SU-DHL-6 (cell line): ENCODE data around the gene EML1.

Source experiments
- H2AFZ ChIP-seq: fragments of 200-600 bp; sonication (generic); 2 replicates; pipeline ENCODE4 v1.6.1; 2014; ENCODE audit warnings: low read depth, mild to moderate bottlenecking, moderate library complexity, mixed read lengths, antibody characterized with exemption, low read length; ENCODE audit not compliant: severe bottlenecking
- H3F3A ChIP-seq: fragments of 200-600 bp; shearing (Covaris generic); 2 replicates; pipeline ENCODE4 v1.6.0; 2016; ENCODE audit warnings: antibody characterized with exemption, mild to moderate bottlenecking; ENCODE audit not compliant: insufficient read depth
- H3K27ac ChIP-seq: fragments of 200-600 bp; sonication (generic); 2 replicates; pipeline ENCODE4 v1.5.1; 2016; ENCODE audit warnings: low read depth, mild to moderate bottlenecking, low read length, moderate library complexity, mixed read lengths
- H3K27me3 ChIP-seq: fragments of 200-600 bp; sonication (generic), shearing (Covaris generic); 2 replicates; pipeline ENCODE4 v1.6.0; 2014; ENCODE audit warnings: mild to moderate bottlenecking, low read length
- H3K36me3 ChIP-seq: fragments of 200-600 bp; sonication (generic); 2 replicates; pipeline ENCODE4 v1.6.1; 2014; ENCODE audit warnings: mild to moderate bottlenecking, low read length, mixed read lengths
- H3K4me2 ChIP-seq: fragments of 300-600, 200-600 bp; shearing (Covaris generic), sonication (generic); 2 replicates; pipeline ENCODE4 v1.6.0; 2014; ENCODE audit warnings: low read length, low read depth, mild to moderate bottlenecking; ENCODE audit not compliant: poor library complexity, severe bottlenecking
- H3K4me3 ChIP-seq: fragments of 200-600 bp; sonication (generic); 2 replicates; pipeline ENCODE4 v1.5.1; 2014; ENCODE audit warnings: antibody characterized with exemption, low read length, mild to moderate bottlenecking, mixed read lengths; ENCODE audit not compliant: insufficient read depth, poor library complexity, severe bottlenecking
- H3K79me2 ChIP-seq: fragments of 200-600 bp; sonication (generic); 2 replicates; pipeline ENCODE4 v1.6.1; 2014; ENCODE audit warnings: mild to moderate bottlenecking, low read length, moderate library complexity; ENCODE audit not compliant: insufficient read depth
- H3K9ac ChIP-seq: fragments of 200-600 bp; sonication (generic); 2 replicates; pipeline ENCODE4 v1.7.0; 2014; ENCODE audit warnings: mild to moderate bottlenecking, low read length
- H3K9me2 ChIP-seq: fragments of 200-600 bp; sonication (generic); replicated peaks from 2 replicates; pipeline ENCODE4 v1.6.1; 2014; ENCODE audit warnings: low read length; ENCODE audit not compliant: insufficient read depth
- H3K9me3 ChIP-seq: fragments of 200-600 bp; sonication (generic); 2 replicates; pipeline ENCODE4 v1.6.1; 2014; ENCODE audit warnings: low read length, mixed read lengths; ENCODE audit not compliant: insufficient read depth
- H4K20me1 ChIP-seq: fragments of 200-600 bp; sonication (generic); 2 replicates; pipeline ENCODE4 v1.6.1; 2014; ENCODE audit warnings: low read depth, mild to moderate bottlenecking, antibody characterized with exemption, low read length, moderate library complexity, mixed read lengths
- EZH2phosphoT487 ChIP-seq: fragments of 200-600 bp; sonication (generic), shearing (Covaris generic); conservative IDR thresholded peaks from 2 replicates; pipeline ENCODE4 v1.6.1; 2018; ENCODE audit warnings: mild to moderate bottlenecking, antibody characterized with exemption, low read length, moderate library complexity, mixed read lengths
- TF ChIP-seq, protein P1 (sequence below): fragments of 200-600 bp; sonication (generic); IDR thresholded peaks from one replicate; pipeline ENCODE4 v1.5.1; 2017; ENCODE audit warnings: antibody characterized with exemption, mild to moderate bottlenecking, low read length, moderate library complexity; ENCODE audit not compliant: insufficient read depth, poor library complexity, severe bottlenecking

The EML1 gene, protein sequence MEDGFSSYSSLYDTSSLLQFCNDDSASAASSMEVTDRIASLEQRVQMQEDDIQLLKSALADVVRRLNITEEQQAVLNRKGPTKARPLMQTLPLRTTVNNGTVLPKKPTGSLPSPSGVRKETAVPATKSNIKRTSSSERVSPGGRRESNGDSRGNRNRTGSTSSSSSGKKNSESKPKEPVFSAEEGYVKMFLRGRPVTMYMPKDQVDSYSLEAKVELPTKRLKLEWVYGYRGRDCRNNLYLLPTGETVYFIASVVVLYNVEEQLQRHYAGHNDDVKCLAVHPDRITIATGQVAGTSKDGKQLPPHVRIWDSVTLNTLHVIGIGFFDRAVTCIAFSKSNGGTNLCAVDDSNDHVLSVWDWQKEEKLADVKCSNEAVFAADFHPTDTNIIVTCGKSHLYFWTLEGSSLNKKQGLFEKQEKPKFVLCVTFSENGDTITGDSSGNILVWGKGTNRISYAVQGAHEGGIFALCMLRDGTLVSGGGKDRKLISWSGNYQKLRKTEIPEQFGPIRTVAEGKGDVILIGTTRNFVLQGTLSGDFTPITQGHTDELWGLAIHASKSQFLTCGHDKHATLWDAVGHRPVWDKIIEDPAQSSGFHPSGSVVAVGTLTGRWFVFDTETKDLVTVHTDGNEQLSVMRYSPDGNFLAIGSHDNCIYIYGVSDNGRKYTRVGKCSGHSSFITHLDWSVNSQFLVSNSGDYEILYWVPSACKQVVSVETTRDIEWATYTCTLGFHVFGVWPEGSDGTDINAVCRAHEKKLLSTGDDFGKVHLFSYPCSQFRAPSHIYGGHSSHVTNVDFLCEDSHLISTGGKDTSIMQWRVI

DNA sequence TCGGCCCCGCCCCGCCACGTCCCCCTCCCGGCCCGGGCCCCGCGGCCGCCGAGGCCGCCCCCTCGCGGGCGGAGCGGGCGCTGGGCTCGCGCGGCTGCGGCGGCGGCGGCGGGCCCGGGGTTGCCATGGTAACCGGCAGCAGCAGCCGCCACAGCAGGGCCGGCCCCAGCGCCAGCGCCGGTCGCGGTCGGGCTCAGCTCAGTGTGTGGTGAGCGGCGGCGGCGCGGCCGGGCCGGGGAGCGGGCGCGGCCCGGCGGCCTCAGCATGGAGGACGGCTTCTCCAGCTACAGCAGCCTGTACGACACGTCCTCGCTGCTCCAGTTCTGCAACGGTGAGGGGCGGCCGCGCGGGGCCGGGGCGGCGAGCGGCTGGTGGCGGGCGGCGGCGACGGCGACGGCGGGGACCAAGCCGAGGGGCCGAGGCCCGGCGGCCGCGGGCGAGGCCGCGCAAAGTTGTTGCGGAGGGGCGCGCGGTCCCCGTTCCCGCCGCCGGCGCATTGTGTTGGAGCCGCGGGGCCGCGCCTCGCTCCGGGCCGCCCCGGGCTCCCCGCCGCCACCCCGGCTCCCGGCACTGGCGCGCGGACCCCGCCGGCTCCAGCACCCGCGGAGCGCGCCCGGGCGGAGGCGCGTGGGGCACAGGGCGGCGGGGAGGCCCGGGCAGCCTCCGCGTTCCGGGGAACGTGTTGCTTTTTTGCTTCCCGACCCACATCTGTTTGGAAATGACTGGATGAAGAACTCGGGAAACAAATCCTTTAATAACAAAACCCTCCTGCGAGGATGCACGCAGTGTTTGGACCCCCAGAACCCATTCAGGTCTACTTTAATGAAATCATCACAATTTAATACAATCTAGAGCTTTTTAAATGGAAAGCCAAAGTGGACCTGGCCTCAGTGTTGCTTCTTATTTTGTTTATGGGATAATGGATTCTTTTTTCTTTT is at the start of gene EML1:
EML1 (plus strand) TSS at position 201 of the 938 bp plus-strand sequence; CDS start at position 265, 64 bp downstream.
- no peaks in the 10 kb centered on the region for H3K36me3 ChIP-seq
- H3K9ac ChIP-seq = no peak within 1 kb of the TSS
- no peaks in the 10 kb centered on the region for H3K79me2 ChIP-seq
- no peaks in the 10 kb centered on the region for H3K9me2 ChIP-seq
- H3K4me3 ChIP-seq = no peak within 1 kb of the TSS
- H2AFZ ChIP-seq = no peak within 1 kb of the TSS
- no peak within 1 kb of the TSS for H3K27ac ChIP-seq
- H3K27me3 ChIP-seq = no peaks in the 10 kb centered on the region; the same call in 1 of the 2 replicates
- H4K20me1 ChIP-seq = no peaks in the 10 kb centered on the region
- H3F3A ChIP-seq = no peaks in the 10 kb centered on the region
- peak within 1 kb of the TSS; percentile 64 for H3K4me2 ChIP-seq
- TF ChIP-seq, protein P1, sequence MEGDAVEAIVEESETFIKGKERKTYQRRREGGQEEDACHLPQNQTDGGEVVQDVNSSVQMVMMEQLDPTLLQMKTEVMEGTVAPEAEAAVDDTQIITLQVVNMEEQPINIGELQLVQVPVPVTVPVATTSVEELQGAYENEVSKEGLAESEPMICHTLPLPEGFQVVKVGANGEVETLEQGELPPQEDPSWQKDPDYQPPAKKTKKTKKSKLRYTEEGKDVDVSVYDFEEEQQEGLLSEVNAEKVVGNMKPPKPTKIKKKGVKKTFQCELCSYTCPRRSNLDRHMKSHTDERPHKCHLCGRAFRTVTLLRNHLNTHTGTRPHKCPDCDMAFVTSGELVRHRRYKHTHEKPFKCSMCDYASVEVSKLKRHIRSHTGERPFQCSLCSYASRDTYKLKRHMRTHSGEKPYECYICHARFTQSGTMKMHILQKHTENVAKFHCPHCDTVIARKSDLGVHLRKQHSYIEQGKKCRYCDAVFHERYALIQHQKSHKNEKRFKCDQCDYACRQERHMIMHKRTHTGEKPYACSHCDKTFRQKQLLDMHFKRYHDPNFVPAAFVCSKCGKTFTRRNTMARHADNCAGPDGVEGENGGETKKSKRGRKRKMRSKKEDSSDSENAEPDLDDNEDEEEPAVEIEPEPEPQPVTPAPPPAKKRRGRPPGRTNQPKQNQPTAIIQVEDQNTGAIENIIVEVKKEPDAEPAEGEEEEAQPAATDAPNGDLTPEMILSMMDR = no peak
- no peak for TF ChIP-seq EZH2phosphoT487
- no peaks in the 10 kb centered on the region for H3K9me3 ChIP-seq

DNA sequence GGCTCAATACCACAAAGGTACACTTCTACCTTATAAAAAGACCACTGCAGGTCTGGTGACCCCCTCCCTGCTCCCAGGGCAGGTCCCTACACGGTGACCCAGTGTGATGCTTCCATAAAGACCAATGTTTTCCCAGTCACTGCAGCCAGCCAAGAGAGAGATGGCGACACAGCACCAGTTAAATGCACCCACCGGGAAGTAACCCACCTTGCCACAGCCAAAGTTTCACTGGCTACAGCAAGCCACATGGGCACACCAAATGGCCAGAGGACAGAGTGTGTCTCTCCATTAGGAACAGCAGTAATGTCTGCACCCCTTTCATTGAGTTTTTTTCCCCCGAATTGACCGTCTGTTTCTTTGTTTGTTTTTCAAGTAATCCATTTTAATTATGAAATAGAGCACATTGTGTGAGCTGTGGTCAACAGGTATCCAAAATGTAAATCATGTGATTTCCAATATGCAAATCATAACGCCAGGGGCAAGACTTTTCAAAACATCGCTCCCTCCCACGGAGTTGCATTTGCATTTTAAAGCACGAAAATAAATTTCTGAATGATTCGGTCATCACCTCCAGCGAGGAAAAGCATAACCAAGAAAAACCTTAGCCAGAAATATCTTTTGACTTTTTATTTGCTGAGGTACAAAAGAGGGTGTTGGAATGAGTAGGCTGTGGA is 48.9 kb upstream of the EML1 start:
- H3K4me3 ChIP-seq = no peak overlapping the region
- H2AFZ ChIP-seq = no peak overlapping the region
- H3K4me2 ChIP-seq = no peak overlapping the region
- H3K9me2 ChIP-seq = no peaks in the 10 kb centered on the region
- H3K36me3 ChIP-seq = no peaks in the 10 kb centered on the region
- no peak overlapping the region for H3K27ac ChIP-seq
- no peaks in the 10 kb centered on the region for H3K79me2 ChIP-seq
- no peaks in the 10 kb centered on the region for H4K20me1 ChIP-seq
- H3K27me3 ChIP-seq = no peaks in the 10 kb centered on the region
- no peak for TF ChIP-seq EZH2phosphoT487
- TF ChIP-seq, protein P1 = no peak
- H3K9me3 ChIP-seq = no peaks in the 10 kb centered on the region
- H3K9ac ChIP-seq = no peak overlapping the region
- H3F3A ChIP-seq = no peaks in the 10 kb centered on the region

DNA sequence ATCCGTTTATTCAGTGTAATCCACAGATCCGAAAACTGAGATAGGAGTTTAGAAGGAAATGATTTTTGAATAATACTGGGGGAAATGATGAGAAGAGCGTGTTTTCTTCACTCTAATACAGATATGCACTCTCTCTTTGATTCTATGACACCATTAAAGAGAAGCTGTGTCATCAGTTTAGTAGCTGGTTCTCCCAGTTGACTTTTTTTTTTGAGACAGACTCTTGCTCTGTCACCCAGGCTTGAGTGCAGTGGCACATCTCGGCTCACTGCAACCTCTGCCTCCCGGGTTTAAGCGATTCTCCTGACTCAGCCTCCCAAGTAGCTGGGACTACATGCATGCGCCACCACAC is 48.4 kb upstream of the EML1 start:
- H3K9ac ChIP-seq = no peak overlapping the region
- TF ChIP-seq, protein P1 = no peak
- no peak for TF ChIP-seq EZH2phosphoT487
- no peak overlapping the region for H3K4me3 ChIP-seq
- H2AFZ ChIP-seq = no peak overlapping the region
- no peaks in the 10 kb centered on the region for H3K27me3 ChIP-seq
- H3K9me3 ChIP-seq = no peaks in the 10 kb centered on the region
- no peak overlapping the region for H3K27ac ChIP-seq
- no peaks in the 10 kb centered on the region for H4K20me1 ChIP-seq
- H3F3A ChIP-seq = no peaks in the 10 kb centered on the region
- H3K9me2 ChIP-seq = no peaks in the 10 kb centered on the region
- H3K79me2 ChIP-seq = no peaks in the 10 kb centered on the region
- H3K4me2 ChIP-seq = no peak overlapping the region
- H3K36me3 ChIP-seq = no peaks in the 10 kb centered on the region
